HCT116 (cell line): Measurements from ENCODE around the gene C2.
"Not testable (repeated sequence)": the region's sequence is repeated elsewhere in the genome, so short reads cannot be mapped to it uniquely, and the experiment has no call there.

ENCODE experiments used
- EGR1 ChIP-seq: IDR thresholded peaks from 2 replicates; pipeline ENCODE4 v1.6.1; 2012; ENCODE audit warnings: low read depth
- EZH2 ChIP-seq: fragments of 200-600 bp; sonication (generic); IDR thresholded peaks from 2 replicates; pipeline ENCODE4 v1.6.1; 2017; ENCODE audit warnings: antibody characterized with exemption, mixed run types
- JUND ChIP-seq: IDR thresholded peaks from 2 replicates; pipeline ENCODE4 v1.6.1; 2012
- POLR2AphosphoS5 ChIP-seq: IDR thresholded peaks from 2 replicates; pipeline ENCODE4 v1.6.1; 2011; ENCODE audit warnings: mild to moderate bottlenecking, low read depth, low read length, moderate library complexity
- SP1 ChIP-seq: IDR thresholded peaks from 2 replicates; pipeline ENCODE4 v1.6.1; 2012; ENCODE audit warnings: low read depth
- TF ChIP-seq, protein P1 (sequence below), 3 experiments: fragments of 200-600 bp in 1 of 3; sonication (generic) in 1 of 3; IDR thresholded peaks in 2 of 3; conservative IDR thresholded peaks in 1 of 3; 2 replicates each; pipeline ENCODE4 v1.5.1; 2012 to 2017; ENCODE audit warnings: low read depth in 2 of 3, low read length in 2 of 3, antibody characterized with exemption in 1 of 3, borderline replicate concordance in 1 of 3, control low read depth in 1 of 3, mild to moderate bottlenecking in 1 of 3, mixed read lengths in 1 of 3, mixed run types in 1 of 3, moderate library complexity in 1 of 3; ENCODE audit not compliant: insufficient read depth in 1 of 3

- TF ChIP-seq SP1, POLR2AphosphoS5, EGR1, JUND, EZH2: not testable (repeated sequence)
- TF ChIP-seq, protein P1, sequence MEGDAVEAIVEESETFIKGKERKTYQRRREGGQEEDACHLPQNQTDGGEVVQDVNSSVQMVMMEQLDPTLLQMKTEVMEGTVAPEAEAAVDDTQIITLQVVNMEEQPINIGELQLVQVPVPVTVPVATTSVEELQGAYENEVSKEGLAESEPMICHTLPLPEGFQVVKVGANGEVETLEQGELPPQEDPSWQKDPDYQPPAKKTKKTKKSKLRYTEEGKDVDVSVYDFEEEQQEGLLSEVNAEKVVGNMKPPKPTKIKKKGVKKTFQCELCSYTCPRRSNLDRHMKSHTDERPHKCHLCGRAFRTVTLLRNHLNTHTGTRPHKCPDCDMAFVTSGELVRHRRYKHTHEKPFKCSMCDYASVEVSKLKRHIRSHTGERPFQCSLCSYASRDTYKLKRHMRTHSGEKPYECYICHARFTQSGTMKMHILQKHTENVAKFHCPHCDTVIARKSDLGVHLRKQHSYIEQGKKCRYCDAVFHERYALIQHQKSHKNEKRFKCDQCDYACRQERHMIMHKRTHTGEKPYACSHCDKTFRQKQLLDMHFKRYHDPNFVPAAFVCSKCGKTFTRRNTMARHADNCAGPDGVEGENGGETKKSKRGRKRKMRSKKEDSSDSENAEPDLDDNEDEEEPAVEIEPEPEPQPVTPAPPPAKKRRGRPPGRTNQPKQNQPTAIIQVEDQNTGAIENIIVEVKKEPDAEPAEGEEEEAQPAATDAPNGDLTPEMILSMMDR (IDR thresholded peaks at IDR 0.05 in 2 of 3, conservative IDR thresholded peaks at IDR 0.05 in 1 of 3; ENCODE audit: borderline replicate concordance in 1 of 3, insufficient read depth in 1 of 3, low read depth in 2 of 3, low read length in 2 of 3), result not testable (repeated sequence)
Measured at GRCh38 chr6:31981744-31982143, 54.2 kb downstream of the C2 start, which contains the start of gene C4A.
